AG08396 (cell line): Measurements from ENCODE around the gene SLC66A2.
"Not testable (repeated sequence)": the region's sequence is repeated elsewhere in the genome, so short reads cannot be mapped to it uniquely, and the experiment has no call there.

Source experiments
- DNase-seq: peaks from one replicate; pipeline ENCODE4 v3.0.0; 2012; ENCODE audit warnings: low spot score, mixed read lengths

The SLC66A2 gene

DNA sequence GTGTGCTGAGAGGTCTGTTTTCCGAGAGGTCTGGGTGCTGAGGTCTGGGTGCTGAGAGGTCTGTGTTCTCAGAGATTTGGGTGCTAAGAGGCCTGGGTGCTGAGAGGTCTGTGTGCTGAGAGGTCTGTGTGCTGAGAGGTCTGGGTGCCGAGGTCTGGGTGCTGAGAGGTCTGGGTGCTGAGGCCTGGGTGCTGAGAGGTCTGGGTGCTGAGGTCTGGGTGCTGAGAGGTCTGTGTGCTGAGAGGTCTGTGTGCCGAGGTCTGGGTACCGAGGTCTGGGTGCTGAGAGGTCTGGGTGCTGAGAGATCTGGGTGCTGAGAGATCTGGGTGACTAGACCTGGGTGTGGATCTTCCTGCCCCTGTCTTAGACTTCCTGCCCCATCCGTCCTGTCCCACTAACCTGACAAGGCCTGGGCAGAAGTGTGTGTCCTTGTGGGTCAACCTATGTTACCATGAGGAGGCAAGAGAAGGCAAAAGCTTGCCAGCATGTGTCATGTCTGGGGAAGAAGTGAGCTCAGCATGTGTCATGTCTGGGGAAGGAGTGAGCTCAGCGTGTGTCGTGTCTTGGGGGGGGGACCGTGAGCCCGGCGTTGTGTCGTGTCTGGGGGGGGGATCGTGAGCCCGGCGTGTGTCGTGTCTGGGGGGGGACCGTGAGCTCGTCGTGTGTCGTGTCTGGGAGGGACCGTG is 84.4 kb downstream of the SLC66A2 start:
- no peak for DNase-seq

DNA sequence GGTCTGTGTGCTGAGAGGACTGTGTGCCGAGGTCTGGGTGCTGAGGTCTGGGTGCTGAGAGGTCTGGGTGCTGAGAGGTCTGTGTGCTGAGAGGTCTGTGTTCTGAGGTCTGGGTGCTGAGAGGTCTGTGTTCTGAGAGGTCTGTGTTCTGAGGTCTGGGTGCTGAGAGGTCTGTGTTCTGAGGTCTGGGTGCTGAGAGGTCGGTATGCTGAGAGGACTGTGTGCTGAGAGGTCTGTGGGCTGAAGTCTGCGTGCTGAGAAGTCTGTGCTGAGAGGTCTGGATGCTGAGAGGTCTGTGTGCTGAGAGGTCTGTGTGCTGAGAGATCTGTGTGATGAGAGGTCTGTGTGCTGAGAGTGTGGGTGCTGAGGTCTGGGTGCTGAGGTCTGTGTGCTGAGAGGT is 85.5 kb downstream of the SLC66A2 start:
- DNase-seq = not testable (repeated sequence)

DNA sequence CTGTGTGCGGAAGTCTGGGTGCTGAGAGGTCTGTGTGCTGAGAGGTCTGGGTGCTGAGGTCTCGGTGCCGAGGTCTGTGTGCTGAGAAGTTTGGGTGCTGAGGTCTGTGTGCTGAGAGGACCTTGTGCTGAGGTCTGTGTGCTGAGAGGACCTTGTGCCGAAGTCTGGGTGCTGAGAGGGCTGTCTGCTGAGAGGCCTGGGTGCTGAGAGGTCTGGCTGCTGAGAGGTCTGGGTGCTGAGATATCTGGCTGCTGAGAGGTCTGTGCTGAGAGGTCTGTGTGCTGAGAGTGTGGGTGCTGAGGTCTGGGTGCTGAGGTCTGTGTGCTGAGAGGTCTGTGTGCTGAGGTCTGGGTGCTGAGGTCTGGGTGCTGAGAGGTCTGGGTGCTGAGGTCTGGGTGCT is 86.5 kb downstream of the SLC66A2 start:
- not testable (repeated sequence) for DNase-seq

DNA sequence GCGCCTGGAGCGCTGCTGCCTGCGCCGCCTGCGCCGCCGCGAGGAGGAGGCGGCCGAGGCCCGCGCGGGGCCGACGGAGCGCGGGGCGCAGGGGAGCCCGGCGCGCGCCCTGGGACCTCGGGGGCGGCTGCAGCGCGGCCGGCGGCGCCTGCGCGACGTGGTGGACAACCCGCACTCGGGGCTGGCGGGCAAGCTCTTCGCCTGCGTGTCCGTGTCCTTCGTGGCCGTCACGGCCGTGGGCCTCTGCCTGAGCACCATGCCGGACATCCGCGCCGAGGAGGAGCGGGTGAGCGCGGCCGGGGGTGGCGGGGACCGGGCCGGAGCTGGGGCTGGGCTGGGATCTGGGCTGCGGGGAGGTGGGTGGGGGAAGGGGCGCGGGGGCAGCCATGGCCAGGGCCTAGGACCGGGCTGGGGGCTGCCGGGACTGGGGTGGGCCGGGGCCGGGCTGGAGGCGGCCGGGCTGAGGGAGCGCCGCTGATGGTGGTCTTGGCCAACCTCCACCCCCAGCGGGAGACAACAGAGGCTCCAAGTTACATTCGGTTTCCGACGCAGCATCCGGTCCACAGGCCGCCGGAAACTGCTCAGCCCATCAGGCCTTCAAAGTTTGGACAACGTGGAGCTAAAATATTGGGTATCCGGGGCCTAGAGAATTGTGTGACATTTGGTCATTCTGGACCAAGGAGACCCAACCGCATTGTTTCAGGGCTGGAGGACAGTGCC is 87.3 kb downstream of the SLC66A2 start:
- no peak for DNase-seq

DNA sequence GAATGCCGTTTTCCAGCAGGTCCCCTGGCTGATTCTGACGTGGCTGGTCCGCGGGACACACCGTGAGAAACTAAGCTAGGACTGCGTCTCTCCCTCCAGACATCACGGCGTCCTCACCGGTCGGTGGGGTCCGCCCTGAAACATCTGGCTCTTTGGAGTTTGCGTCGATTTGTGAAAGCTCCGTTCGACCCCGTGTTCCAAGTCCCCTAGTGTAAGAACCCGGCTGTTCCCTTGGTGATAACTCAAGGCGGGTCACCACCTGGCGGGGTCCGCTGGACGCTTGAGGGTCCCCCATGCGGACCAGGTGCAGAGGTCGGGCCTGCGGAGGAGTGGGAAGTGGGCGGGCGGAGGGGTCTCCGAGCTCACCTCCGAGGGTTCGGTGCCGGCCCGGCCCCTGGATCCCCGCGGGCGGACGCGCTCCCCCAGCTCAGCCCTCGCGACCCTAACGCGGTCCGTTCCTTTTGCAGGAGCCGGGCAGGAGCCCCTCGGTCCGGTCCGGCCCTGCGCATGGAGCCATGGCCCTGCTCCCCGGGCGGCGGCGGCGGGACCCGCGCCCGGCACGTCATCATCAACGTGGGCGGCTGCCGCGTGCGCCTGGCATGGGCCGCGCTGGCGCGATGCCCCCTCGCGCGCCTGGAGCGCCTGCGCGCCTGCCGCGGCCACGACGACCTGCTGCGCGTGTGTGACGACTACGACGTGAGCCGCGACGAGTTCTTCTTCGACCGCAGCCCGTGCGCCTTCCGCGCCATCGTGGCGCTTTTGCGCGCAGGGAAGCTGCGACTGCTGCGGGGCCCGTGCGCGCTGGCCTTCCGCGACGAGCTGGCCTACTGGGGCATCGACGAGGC is 88.1 kb downstream of the SLC66A2 start:
- DNase-seq = no peak

DNA sequence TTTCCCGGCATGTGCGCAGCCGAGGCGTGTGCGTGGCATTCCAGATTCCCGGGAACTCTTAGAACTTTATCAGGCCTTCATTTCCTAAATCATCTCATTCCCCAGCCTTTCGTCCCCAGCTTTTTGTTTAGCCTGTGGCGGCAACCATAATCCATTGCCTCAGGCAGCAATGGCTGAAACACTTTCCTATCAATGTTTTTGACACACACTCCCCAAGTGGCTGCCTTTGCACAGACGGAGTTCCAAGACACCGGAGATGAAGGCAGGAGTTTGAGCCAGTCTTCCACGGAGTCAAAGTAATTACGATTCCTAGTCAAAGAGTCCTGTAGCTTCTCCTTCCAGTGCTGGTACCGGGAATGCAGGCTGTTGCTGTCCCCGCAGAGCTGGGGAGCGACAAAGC is 88.9 kb downstream of the SLC66A2 start:
- DNase-seq = no peak

DNA sequence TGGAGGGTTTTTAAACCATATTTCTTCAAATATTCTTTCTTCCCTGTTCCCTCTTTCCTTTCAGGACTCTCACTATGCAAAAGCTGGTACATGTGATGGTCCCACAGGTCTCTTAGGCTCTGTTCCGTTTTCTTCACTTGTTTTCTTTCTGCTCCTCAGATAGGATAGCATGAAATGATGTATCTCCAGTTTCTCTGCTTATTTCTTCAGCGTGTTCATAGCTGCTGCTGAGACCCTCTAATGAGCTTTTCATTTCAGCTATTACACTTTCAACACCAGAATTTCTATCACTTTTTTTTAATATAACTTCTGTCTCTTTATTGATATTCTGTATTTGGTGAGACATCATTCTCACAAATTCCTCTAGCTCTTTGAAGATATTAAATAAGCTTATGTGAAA is 89.8 kb downstream of the SLC66A2 start:
- DNase-seq = no peak

DNA sequence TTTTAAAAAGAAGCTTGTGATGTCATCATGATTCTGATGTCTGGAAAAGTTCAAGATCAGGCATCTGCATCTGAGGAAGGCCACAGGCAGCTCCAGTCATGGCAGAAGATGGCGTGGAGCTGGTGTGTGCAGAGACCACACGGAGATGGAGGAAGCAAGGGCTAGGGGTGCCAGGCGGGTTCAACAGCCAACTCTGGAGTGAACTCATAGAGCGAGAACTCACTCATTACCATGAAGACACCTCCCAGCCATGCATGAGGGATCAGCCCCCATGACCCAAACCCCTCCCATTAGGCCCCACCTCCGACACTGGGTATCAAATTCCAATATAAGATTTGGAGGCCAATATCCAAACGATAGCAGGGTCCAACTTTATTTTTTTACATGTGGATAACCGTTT is 92.1 kb downstream of the SLC66A2 start:
- no peak for DNase-seq

DNA sequence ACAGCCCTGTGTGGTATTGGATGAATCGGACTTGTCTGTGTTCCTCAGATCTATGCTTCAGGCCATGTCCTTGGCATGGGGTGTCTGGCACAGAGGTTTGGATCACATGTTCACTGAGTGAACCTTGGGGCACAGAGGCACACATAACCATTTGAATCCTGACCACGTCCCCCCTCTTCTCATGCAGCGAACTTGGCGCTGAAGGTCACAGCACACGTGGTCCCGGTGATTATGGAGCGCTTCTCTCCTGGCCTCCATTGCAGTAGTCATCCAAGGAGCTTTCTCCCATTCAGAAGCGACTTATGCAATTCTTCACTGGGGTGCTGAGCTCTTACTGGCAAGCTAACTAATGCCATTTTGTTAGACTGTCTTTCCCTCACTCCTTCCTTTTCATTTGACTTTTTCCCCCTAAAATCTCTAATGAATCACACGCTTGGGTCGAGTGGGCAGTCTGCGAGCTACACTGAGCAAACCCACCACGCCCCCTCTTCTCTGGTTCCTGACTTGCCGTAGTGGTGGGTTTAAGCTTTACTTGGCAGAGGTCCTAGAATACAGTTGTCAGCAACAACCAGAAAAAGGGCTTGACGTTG is 94.3 kb downstream of the SLC66A2 start:
- DNase-seq = peak; percentile 86

DNA sequence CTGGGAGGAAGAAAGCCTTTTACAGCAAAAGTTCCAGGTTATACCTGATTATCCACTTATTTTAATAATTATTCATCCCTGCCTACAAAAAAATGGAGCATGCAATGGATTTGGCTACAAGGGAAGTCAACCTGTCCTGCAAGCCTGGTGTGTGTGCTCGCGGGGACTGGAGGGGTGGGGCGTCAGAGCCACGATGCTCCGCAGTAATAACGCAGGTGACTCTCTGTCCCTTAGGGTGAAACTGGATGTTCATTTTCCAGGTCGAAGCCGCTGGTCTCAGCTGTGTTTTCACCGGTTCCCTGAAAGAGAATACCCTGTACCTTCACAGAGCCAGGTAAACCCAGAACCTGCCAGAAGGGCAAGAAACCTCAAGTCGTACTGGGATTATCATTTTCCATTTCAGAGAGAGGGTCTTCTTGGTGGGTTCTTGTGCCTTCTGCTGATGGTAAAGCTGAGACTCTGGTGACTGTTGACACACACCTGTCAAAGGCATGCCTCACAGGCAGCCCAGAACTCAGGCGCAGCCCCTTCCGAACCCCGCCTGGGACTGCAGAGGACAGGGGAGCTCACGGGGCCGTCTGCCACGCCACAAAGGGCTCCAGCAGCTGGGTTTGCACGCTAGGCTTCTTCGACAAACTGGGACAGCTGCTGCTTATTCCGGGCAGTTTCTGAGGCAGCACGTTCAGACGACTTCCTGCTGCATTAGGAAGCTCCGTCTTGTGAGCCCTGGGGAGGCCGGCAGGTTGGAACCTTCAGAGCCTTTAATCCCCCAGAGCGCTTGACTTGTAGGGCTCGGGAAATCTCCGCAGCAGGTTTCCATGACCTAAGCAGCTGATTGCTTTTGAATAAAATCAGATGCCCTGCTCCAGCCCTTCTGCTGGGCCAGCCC is 95.1 kb downstream of the SLC66A2 start:
- peak; percentile 71 for DNase-seq

DNA sequence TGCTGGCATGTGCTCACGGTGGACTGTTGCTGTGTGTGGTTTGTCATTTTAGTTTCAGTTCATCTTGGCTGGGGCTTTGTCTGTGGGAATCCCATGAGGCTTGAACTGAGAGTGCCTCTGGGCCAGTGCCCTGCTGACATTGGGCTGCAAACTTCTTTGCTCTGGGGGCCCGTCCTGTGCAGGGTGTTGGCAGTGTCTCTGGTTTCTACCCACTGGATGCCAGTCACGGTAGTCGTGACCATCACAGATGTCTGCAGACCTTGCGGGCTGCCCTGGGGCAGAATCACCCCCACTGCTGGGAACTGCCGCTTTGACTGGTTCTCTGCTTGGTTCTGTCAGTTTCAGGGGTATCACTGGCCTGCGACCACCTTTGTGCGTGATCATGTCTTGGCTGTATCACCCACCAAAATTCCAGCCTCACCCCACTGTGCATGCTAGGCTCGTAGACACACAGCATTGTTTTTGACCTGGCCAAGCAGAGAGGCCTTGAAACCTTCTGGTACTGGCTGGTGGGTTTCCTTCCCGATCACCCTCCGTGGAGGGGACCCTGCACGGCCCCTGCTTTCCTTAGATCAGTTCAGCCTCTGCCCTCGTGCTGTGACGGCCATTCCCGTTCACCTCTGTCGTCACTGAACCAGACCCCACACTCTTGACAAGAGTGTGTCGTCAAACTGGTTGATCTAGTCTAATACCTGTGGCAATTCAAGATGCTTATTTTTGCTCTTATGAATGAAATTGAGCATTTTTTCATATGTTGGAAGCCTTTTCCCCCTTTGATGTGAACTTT is 96.1 kb downstream of the SLC66A2 start:
- DNase-seq = no peak

DNA sequence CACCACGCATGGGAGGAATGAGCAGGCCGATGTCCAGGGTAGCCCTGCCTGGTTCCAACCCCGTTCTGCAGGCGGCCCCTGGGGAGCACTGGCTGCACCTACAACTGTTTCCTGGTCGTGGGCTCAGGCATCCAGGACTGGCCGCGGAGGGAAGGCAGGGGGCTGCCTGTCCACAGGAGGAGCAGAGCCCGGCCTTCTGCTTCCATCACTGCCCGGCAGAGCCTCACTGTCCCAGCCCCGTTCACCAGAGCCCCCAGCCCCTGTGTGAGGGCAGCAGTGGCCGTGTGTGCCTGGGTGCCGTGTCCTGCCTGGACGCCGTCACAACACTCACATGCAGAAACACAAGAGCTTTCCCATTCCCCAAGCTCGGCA is 97.5 kb downstream of the SLC66A2 start:
- DNase-seq = no peak

DNA sequence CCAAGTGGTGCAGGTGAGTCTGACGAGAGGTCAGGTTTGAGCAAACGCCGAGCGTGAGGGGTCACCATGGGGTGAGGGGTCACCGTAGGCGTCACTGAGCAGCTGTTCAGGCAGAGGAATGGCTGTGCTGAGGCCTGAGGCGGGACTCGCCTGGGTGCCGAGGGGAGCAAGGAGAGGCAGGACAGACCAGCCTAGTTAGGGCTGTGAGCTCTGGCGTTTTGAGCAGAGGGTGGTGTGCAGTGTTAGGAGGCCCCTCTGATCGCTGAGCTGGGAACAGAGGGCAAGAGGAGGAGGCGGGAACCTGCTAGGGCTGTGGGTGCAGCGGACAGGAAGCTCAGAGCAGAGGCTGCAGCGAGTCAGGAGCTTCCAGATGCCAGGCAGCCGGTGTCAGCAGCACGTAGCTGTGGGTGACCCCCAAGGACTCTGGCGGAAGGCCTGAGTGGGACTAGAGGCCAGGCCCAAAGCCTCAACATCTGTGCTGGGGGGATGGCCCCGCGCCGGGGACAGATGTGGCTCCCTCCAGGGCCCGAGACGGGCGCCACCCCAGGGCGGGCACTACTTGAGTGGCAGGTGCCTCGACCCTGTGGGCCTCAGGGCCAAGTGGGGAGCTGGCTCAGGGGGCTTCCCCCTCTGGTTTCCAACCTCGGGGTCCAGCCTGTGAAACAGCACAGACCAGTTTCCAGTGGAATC is 98.0 kb downstream of the SLC66A2 start:
- DNase-seq = no peak

DNA sequence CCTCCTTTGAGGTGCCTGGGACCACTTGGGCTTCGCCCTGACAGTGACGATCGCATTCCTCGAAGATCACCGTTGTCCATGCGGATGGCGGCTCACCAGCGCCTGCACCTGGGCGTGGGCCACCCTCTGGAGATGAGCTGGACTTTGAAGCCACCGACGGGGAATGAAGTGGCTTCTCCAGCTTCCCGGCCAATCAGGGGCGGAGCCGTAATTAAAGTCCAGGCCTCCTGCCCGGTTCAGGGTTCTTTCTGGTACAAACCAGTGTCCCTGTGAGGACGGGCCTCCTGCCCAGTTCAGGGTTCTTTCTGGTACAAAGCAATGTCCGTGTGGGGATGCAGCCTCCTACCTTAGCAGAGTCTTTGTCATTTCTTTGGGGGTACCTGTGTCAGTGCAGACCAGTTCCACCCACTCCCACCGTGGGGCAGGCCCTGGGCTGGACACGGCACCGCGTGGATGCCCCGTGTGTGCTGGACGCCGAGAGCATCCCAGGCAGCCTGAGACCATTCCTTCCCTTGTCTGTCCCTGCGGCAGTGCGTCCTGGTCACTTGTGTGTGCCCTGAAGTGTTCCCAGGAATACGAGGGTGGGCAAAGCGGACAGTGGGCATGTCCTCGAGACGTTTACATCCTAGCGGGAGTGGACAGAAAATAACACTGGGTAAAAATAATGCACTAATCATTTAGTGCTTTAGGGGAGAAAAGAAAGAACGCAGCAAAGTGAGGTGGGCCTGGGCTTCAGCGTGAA is 98.7 kb downstream of the SLC66A2 start:
- no peak for DNase-seq
